ENCODE measurements around the gene ARMC7. TPM values are rescaled to one million over a fixed set of nuclear protein-coding genes. Genes with fewer than 3 reads are reported as not detected.
A peak's percentile ranks its signal among the peaks of the same experiment; 100 is the strongest.

ARMC7 gene
- total RNA-seq, 1 donor from 2014 or later = 7.9 TPM

- Histone ChIP-seq H3K4me3 (ENCODE audit: low read depth, low read length) (peak overlapping the region; percentile 74), H3K27me3 (ENCODE audit: control insufficient read depth, insufficient read depth, low read length) (no peaks in the 10 kb centered on the region), H3K36me3 (ENCODE audit: control insufficient read depth, insufficient read depth, low read length) (peaks cover 1% of the 10 kb centered on the region)
- TF ChIP-seq, protein P1, sequence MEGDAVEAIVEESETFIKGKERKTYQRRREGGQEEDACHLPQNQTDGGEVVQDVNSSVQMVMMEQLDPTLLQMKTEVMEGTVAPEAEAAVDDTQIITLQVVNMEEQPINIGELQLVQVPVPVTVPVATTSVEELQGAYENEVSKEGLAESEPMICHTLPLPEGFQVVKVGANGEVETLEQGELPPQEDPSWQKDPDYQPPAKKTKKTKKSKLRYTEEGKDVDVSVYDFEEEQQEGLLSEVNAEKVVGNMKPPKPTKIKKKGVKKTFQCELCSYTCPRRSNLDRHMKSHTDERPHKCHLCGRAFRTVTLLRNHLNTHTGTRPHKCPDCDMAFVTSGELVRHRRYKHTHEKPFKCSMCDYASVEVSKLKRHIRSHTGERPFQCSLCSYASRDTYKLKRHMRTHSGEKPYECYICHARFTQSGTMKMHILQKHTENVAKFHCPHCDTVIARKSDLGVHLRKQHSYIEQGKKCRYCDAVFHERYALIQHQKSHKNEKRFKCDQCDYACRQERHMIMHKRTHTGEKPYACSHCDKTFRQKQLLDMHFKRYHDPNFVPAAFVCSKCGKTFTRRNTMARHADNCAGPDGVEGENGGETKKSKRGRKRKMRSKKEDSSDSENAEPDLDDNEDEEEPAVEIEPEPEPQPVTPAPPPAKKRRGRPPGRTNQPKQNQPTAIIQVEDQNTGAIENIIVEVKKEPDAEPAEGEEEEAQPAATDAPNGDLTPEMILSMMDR (IDR thresholded peaks at IDR 0.05; ENCODE audit: insufficient read depth, low read length, poor library complexity, severe bottlenecking) = no peak
- no peak for DNase-seq (ENCODE audit: low read depth)
Observed at GRCh38 chr17:75109046-75109406, 743 bp upstream of the ARMC7 start.

DNA sequence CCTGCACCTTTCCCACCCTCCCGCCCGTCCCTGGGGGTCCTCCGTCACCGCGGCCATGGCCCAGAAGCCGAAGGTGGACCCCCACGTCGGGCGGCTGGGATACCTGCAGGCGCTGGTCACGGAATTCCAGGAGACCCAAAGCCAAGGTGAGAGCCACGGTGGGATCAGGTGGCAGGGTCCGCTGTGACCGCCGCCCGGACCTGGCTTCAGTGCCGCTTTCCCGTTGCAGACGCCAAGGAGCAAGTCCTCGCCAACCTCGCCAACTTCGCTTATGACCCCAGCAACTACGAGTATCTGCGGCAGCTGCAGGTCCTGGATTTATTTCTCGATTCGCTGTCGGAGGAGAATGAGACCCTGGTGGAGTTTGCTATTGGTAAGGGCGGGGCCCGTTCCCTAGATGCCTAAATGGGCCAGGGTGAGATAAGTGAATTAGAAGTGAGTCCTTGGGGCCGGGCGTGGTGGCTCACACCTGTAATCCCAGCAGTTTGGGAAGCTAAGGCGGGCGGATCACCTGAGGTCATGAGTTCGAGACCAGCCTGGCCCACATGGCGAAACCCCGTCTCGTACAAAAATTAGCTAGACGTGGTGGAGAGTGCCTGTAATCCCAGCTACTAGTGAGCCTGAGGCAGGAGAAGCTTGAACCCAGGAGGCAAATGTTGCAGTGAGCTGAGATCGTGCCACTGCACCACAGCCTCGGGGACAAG is 617 bp downstream of the ARMC7 start:
- Histone ChIP-seq H3K4me3 (ENCODE audit: low read depth, low read length) (peak overlapping the region; percentile 74), H3K36me3 (ENCODE audit: control insufficient read depth, insufficient read depth, low read length) (peaks cover 3% of the 10 kb centered on the region)
- TF ChIP-seq, protein P1 (IDR thresholded peaks at IDR 0.05; ENCODE audit: insufficient read depth, low read length, poor library complexity, severe bottlenecking) = no peak

GRCh38 chr17:75111777-75112335 is 2.1 kb downstream of the ARMC7 start:
- peaks cover 3% of the 10 kb centered on the region for H3K36me3 ChIP-seq (ENCODE audit: control insufficient read depth, insufficient read depth, low read length)
- H3K4me3 ChIP-seq (ENCODE audit: low read depth, low read length) = no peak overlapping the region
- TF ChIP-seq, protein P1 (IDR thresholded peaks at IDR 0.05; ENCODE audit: insufficient read depth, low read length, poor library complexity, severe bottlenecking) = no peak

More for the DNA sequence above, 617 bp downstream of the ARMC7 start:
- no peaks in the 10 kb centered on the region for H3K27me3 ChIP-seq (ENCODE audit: control insufficient read depth, insufficient read depth, low read length)
- no peak for DNase-seq (ENCODE audit: low read depth)

GRCh38 chr17:75113798-75114551 is 4.2 kb downstream of the ARMC7 start:
- H3K27me3 ChIP-seq (ENCODE audit: control insufficient read depth, insufficient read depth, low read length) = no peaks in the 10 kb centered on the region
- H3K4me3 ChIP-seq (ENCODE audit: low read depth, low read length) = peak overlapping the region; percentile 42
- peaks cover 3% of the 10 kb centered on the region for H3K36me3 ChIP-seq (ENCODE audit: control insufficient read depth, insufficient read depth, low read length)
- DNase-seq (ENCODE audit: low read depth) = no peak
- TF ChIP-seq, protein P1 (IDR thresholded peaks at IDR 0.05; ENCODE audit: insufficient read depth, low read length, poor library complexity, severe bottlenecking) = peak; percentile 89

More at GRCh38 chr17:75111777-75112335, 2.1 kb downstream of the ARMC7 start:
- no peak for DNase-seq (ENCODE audit: low read depth)
- H3K27me3 ChIP-seq (ENCODE audit: control insufficient read depth, insufficient read depth, low read length) = no peaks in the 10 kb centered on the region

DNA sequence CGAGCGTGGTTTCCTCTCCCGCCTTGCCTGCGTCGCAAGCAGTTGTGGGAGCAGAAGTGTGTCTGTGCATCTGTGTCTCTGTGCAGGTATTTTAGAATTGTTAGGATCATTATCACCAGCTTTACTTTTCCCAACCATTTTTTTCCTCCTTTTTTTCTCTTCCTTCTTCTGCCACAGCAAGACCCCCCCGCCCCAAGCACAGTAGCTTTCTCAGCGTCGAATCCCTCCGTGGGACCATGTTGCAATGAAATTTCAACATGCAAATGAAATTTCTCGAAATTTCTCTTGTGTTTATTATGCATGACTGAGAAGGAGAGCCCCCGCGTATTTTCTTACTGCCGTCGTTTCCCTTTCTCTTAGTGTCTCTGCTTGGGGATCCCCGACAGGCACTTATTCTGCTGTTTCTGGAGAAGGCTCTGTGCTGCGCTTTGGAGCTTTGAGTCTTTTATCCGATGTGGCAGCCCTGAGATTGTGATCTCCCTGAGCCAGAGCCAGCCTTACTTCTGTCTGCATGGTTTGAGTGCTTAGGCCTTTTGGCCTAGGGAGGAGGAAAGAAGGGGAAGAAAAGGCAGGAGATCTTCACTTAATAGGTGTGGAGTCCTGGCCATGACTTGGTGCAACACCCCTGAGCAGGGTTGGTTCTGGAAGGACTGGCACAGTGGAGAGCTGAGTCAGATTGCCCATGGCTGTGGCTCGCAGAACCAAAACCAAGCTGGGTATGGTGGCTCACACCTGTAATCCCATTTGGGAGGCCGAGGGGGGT is 5.0 kb downstream of the ARMC7 start:
- peak overlapping the region; percentile 42 for H3K4me3 ChIP-seq (ENCODE audit: low read depth, low read length)
- peaks cover 3% of the 10 kb centered on the region for H3K36me3 ChIP-seq (ENCODE audit: control insufficient read depth, insufficient read depth, low read length)
- no peaks in the 10 kb centered on the region for H3K27me3 ChIP-seq (ENCODE audit: control insufficient read depth, insufficient read depth, low read length)
- TF ChIP-seq, protein P1 (IDR thresholded peaks at IDR 0.05; ENCODE audit: insufficient read depth, low read length, poor library complexity, severe bottlenecking) = no peak
- no peak for DNase-seq (ENCODE audit: low read depth)
